ENCODE results near the gene RAI1. TPM values are rescaled to one million over a fixed set of nuclear protein-coding genes. Genes with fewer than 3 reads are reported as not detected.
A peak's percentile ranks its signal among the peaks of the same experiment; 100 is the strongest.

RAI1 gene
- total RNA-seq, 4 donors from 2014 or later, result 17.0 to 36.3 (median 22.3) TPM

DNA sequence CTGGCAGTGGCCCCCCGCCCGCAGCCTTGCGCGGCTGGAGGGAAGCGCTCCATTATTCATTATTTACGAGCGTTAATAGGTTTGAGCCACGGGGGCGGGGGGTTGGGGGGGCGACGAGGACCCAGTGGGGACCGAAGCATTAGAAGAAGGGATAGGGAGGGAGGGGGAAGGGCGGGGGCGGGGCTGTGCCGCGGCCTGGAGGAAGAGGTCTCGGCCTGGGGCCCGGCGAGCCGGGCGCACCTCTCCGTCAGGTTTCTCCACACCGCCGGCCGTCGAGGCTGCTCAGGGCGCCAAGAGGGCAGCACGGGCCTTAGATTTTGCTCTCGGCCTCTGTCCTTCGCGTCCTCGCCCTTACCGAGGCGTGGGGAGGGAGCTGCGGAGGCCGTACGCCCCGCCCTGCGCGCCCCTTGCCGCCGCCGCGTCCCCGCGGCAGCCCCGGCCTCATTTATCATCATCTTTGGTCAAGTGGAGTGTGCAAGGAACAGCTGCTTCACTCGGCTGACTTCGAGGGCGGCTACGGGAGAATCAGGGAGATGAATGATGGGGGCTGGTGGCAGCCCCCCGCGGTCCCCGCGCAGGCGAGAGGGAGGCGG is 101.4 kb downstream of the RAI1 start:
- no peak for TF ChIP-seq POLR2A (IDR thresholded peaks at IDR 0.05)
- TF ChIP-seq, protein P1, sequence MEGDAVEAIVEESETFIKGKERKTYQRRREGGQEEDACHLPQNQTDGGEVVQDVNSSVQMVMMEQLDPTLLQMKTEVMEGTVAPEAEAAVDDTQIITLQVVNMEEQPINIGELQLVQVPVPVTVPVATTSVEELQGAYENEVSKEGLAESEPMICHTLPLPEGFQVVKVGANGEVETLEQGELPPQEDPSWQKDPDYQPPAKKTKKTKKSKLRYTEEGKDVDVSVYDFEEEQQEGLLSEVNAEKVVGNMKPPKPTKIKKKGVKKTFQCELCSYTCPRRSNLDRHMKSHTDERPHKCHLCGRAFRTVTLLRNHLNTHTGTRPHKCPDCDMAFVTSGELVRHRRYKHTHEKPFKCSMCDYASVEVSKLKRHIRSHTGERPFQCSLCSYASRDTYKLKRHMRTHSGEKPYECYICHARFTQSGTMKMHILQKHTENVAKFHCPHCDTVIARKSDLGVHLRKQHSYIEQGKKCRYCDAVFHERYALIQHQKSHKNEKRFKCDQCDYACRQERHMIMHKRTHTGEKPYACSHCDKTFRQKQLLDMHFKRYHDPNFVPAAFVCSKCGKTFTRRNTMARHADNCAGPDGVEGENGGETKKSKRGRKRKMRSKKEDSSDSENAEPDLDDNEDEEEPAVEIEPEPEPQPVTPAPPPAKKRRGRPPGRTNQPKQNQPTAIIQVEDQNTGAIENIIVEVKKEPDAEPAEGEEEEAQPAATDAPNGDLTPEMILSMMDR (IDR thresholded peaks at IDR 0.05), result no peak
- Histone ChIP-seq H3K27ac (peak overlapping the region; percentile 32 to 82 (median 74)), H3K9me3 (no peaks in the 10 kb centered on the region), H3K36me3 (no peaks in the 10 kb centered on the region), H3K27me3 (peaks cover 0 to 8% (median 0%) of the 10 kb centered on the region in 4 donors), H3K4me3 (peak overlapping the region; percentile 37 to 72 (median 50)), H3K4me1 (peaks cover 42 to 80% (median 51%) of the 10 kb centered on the region in 3 donors)
- DNase-seq, result no peak
- intact Hi-C loops (cut with DNase I), result no loop called here
- WGBS, 2 donors, result 0% methylated on average over 1 to 17 of the region's 57 CpGs

DNA sequence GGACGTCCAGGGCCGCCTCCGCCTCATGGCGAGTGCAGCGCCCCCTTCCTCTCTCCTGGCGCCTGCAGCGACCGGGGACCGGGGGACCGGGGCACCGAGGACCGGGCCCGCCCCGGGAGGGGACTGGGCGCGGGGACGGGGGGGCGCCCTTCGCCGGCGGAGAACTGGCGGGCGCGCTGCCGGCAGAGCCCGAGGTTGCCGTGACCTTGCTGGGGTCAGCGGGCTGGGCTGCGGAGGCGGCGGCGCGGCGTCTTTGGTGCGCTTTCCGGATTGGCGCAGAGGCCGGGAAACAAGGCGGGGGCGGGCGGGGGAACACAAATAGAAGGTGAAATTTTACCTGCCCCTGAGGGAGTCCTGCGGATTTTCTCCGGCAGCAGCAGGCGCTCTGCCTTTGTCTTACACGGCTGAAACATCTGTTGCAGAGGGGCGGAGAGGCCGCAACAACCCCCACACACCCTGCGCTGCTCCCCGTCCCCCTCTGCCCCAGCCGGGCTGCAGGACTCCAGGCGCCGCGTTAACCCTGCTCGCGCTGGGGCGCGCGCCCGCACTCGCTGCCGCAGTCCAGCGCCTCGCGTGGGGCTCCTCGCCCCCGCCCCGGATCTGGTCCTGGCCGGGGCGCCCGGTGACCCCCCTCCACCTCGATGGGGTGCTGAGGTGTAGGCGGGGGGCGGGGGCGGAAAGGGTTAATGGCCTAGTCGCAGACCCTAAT is 102.0 kb downstream of the RAI1 start:
- Histone ChIP-seq H3K9me3 (no peaks in the 10 kb centered on the region), H3K36me3 (no peaks in the 10 kb centered on the region), H3K27ac (peak overlapping the region; percentile 32 to 82 (median 74)), H3K4me1 (peaks cover 41 to 73% (median 50%) of the 10 kb centered on the region in 3 donors), H3K27me3 (peaks cover 0 to 8% (median 0%) of the 10 kb centered on the region in 4 donors), H3K4me3 (peak overlapping the region; percentile 37 to 72 (median 50))
- DNase-seq, result no peak
- WGBS, 2 donors, result 0% methylated on average over 3 to 4 of the region's 75 CpGs
- intact Hi-C loops (cut with DNase I), result no loop called here
- TF ChIP-seq, protein P1 (IDR thresholded peaks at IDR 0.05), result peak in 3 of 6 experiments; percentile 8 to 19 (median 14)
- no peak for TF ChIP-seq POLR2A (IDR thresholded peaks at IDR 0.05)

DNA sequence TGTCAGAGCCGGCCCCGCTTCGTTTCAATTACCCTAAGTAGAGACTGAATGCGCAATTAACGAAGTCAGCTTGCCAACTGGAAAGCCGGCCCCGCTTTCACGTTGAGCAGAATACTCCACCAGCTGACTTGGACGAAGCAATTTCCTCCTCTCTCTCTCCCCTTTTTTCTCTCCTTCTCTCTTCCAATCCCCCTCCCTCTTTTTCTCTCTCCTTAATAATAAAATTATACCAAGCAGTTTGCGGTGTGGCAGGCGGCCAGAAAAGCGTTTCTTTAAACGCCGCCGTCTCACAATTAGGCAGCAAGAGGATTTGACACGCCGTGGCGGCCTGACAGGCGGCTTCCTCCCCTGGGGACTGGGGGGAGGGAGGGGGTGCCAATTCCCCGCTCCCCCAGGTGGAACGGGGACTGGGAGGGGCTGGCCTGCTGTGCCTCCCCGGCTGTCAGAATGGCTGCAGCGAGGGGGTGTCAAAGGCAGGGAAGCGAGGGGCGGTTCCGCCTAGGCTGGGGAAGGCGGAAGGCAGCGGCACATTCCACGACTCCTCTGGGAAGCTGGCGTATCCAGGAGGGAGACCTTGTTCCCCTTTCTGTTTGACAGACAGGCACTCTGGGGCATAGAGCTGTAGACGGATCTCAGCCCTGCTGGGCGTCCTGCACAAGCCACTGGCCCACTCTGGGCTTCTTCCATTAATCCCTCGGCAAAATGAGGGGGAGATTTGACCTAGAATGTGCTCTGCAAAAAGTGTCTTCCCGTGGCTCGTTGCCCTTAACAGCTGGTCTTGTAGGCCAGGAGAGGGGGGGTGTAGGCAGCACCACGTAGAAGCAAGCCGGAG is 102.8 kb downstream of the RAI1 start:
- no peak for DNase-seq
- Histone ChIP-seq H3K4me3 (peak overlapping the region; percentile 37 to 72 (median 50)), H3K27me3 (peaks cover 0 to 8% (median 0%) of the 10 kb centered on the region in 4 donors), H3K9me3 (no peaks in the 10 kb centered on the region), H3K4me1 (peaks cover 33 to 66% (median 48%) of the 10 kb centered on the region in 3 donors), H3K27ac (peak overlapping the region; percentile 32 to 82 (median 74)), H3K36me3 (no peaks in the 10 kb centered on the region)
- no peak for TF ChIP-seq POLR2A (IDR thresholded peaks at IDR 0.05)
- TF ChIP-seq, protein P1 (IDR thresholded peaks at IDR 0.05), result no peak
- 9 to 11% methylated on average over 17 to 20 of the region's 37 CpGs for WGBS, 2 donors
- intact Hi-C loops (cut with DNase I), result no loop called here

DNA sequence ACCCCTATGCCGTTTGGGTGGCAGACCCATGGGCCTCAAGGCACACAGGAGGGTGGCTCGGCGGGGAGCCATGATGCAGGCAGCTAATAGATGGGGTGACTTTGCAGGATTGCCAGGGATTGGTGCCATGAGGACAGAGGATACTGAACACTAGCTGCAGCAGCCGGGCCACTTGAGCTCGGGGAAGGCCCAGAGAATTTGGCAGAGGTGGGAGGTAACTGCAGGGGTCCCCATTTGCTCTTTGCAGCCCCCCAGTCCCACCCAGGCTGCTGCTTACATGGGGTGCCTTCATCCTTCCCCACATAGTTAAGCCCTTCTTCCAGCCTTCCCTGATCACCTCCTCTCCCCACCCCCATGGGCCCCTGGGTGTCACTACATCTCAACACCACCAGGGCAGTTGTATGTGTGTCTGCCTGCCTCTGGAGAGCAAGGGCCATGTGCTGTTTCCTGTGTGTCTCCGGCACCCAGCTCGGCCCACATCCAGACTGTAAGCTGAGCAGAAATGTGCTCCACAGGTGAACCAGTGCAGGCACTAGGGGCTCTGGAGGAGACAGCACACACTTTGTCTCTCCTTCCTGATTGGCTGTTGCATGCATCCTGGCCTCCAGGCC is 103.5 kb downstream of the RAI1 start:
- no peak overlapping the region for H3K4me3 ChIP-seq
- WGBS, 2 donors, result 65 to 68% methylated on average over 5 of the region's 7 CpGs
- intact Hi-C loops (cut with DNase I), result no loop called here

More for the DNA sequence above, 103.5 kb downstream of the RAI1 start:
- no peaks in the 10 kb centered on the region for H3K36me3 ChIP-seq
- TF ChIP-seq, protein P1 (IDR thresholded peaks at IDR 0.05), result peak in 1 of 6 experiments; percentile 18
- TF ChIP-seq POLR2A (IDR thresholded peaks at IDR 0.05), result no peak
- no peak for DNase-seq
- H3K27ac ChIP-seq, result peak overlapping the region in 3 of 4 donors; percentile 8 to 82 (median 72)
- H3K4me1 ChIP-seq, result peaks cover 29 to 66% (median 48%) of the 10 kb centered on the region in 3 donors
- H3K9me3 ChIP-seq, result no peaks in the 10 kb centered on the region
- peaks cover 0 to 8% (median 0%) of the 10 kb centered on the region in 4 donors for H3K27me3 ChIP-seq

All from esophagus squamous epithelium (tissue), 5 donors.